ENCODE results near the gene HTATIP2.

Gene HTATIP2

GRCh38 chr11:20407344-20407743 is 43.8 kb downstream of the HTATIP2 start:
- no peak for TF ChIP-seq CTCF (IDR thresholded peaks at IDR 0.05; ENCODE audit: low read depth, low read length)
- no peak for DNase-seq
- Histone ChIP-seq H3K27me3 (ENCODE audit: insufficient read depth, low read depth, severe bottlenecking) (no peaks in the 10 kb centered on the region), H3K36me3 (peaks cover 25% of the 10 kb centered on the region), H3K4me3 (ENCODE audit: low read depth, low read length) (no peak overlapping the region), H3K9me3 (ENCODE audit: severe bottlenecking) (no peaks in the 10 kb centered on the region), H3K27ac (no peak overlapping the region)

- peaks cover 9% of the 10 kb centered on the region for H3K36me3 ChIP-seq
- H3K27ac ChIP-seq, result no peak overlapping the region
- no peak overlapping the region for H3K4me3 ChIP-seq (ENCODE audit: low read depth, low read length)
- H3K9me3 ChIP-seq (ENCODE audit: severe bottlenecking), result no peaks in the 10 kb centered on the region
- DNase-seq, result no peak
- TF ChIP-seq CTCF (IDR thresholded peaks at IDR 0.05; ENCODE audit: low read depth, low read length), result no peak
- no peaks in the 10 kb centered on the region for H3K27me3 ChIP-seq (ENCODE audit: insufficient read depth, low read depth, severe bottlenecking)
Measured at GRCh38 chr11:20415432-20415831, 51.9 kb downstream of the HTATIP2 start.

GRCh38 chr11:20417771-20418170 is 54.3 kb downstream of the HTATIP2 start:
- no peaks in the 10 kb centered on the region for H3K9me3 ChIP-seq (ENCODE audit: severe bottlenecking)

GRCh38 chr11:20421946-20422345 is 58.4 kb downstream of the HTATIP2 start:
- Histone ChIP-seq H3K9me3 (ENCODE audit: severe bottlenecking) (no peaks in the 10 kb centered on the region), H3K27me3 (ENCODE audit: insufficient read depth, low read depth, severe bottlenecking) (no peaks in the 10 kb centered on the region), H3K36me3 (peaks cover 11% of the 10 kb centered on the region; the same call in 1 of the 2 replicates), H3K27ac (no peak overlapping the region), H3K4me3 (ENCODE audit: low read depth, low read length) (no peak overlapping the region)
- TF ChIP-seq CTCF (IDR thresholded peaks at IDR 0.05; ENCODE audit: low read depth, low read length), result no peak
- DNase-seq, result no peak

More at GRCh38 chr11:20417771-20418170, 54.3 kb downstream of the HTATIP2 start:
- H3K27me3 ChIP-seq (ENCODE audit: insufficient read depth, low read depth, severe bottlenecking), result no peaks in the 10 kb centered on the region
- no peak for DNase-seq
- H3K27ac ChIP-seq, result no peak overlapping the region
- peaks cover 16% of the 10 kb centered on the region for H3K36me3 ChIP-seq
- TF ChIP-seq CTCF (IDR thresholded peaks at IDR 0.05; ENCODE audit: low read depth, low read length), result no peak
- H3K4me3 ChIP-seq (ENCODE audit: low read depth, low read length), result no peak overlapping the region

GRCh38 chr11:20429216-20429615 is 65.7 kb downstream of the HTATIP2 start:
- no peak for TF ChIP-seq CTCF (IDR thresholded peaks at IDR 0.05; ENCODE audit: low read depth, low read length)
- Histone ChIP-seq H3K27me3 (ENCODE audit: insufficient read depth, low read depth, severe bottlenecking) (no peaks in the 10 kb centered on the region), H3K9me3 (ENCODE audit: severe bottlenecking) (no peaks in the 10 kb centered on the region), H3K4me3 (ENCODE audit: low read depth, low read length) (no peak overlapping the region), H3K36me3 (no peaks in the 10 kb centered on the region), H3K27ac (no peak overlapping the region)
- no peak for DNase-seq
